ENCODE results near the gene ZNF417.
"Not testable (repeated sequence)": the region's sequence is repeated elsewhere in the genome, so short reads cannot be mapped to it uniquely, and the experiment has no call there.

ZNF417 gene

DNA sequence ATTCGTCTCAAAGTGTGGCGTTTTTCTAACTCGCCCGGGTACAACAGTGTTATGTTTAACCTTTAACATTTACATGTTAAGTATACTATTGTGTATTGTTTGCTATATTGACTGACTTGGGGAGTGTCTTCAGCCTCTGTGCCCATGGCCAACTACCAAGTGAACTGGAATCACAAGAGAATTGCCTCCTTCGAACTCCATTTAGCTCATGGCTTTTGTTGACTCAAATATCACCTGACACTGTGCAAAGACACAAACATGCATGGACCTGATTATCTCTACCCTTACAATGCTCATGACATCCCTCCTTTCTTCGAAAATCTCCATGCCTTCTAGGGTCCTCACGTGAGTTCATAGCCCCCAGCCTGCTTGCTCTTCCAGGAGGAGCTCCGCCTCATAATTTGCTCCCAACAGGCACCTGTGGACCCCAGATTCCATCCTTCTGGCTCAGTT, 28.3 kb downstream of the ZNF417 start:
- H3K36me3 ChIP-seq (ENCODE audit: control insufficient read depth, insufficient read depth, low read length): peaks cover 3% of the 10 kb centered on the region; the same call in 1 of the 2 replicates
- DNase-seq (ENCODE audit: low read depth, low spot score): no peak
- WGBS (ENCODE audit: insufficient coverage, insufficient read length): no CpG with 5 or more reads among the region's 8 CpGs
- H3K27me3 ChIP-seq (ENCODE audit: control insufficient read depth, insufficient read depth, low read length): no peaks in the 10 kb centered on the region
- peak overlapping the region; percentile 39 for H3K27ac ChIP-seq (ENCODE audit: low read length)
- no peaks in the 10 kb centered on the region for H3K9me3 ChIP-seq (ENCODE audit: control insufficient read depth, insufficient read depth, low read length)
- peaks cover 2% of the 10 kb centered on the region; the same call in 1 of the 2 replicates for H3K4me1 ChIP-seq (ENCODE audit: control insufficient read depth, insufficient read depth, low read length)
- peak overlapping the region; percentile 93 for H3K4me3 ChIP-seq (ENCODE audit: low read length)

DNA sequence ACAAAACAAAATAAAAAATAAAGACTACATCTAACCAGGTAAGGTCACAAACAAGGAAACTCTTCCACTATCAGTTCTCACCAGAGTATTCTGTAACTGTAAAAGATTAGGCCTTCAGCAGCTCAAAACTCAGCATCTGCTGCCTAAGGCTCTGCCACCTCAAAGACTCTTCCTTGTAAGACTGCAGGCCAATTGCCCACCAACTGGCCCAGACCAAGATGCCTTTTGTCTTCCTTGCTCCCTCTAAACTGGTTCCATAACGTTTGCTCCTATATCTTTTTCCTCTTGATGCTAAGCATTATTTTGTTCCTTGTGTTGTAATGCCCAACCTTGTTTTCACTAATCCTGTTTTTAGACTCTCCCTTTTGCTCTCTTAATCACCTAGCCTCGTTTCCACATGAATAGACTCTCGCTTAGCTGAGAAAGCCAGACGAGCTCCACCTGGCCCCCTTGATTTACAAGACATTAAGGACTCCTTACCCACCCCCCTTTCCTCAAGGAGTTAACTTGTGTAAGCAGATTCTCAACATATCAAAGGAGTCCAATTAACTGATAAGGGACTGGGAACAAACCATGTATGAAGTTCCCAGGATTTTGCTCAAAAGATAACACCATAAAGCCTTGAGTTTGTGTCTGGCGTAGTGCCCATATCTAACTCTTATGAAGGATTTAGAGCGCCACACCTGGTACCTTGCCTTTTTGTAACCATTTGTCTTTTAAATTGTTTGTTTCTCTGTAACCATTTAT, 29.0 kb downstream of the ZNF417 start:
- peak overlapping the region; percentile 23 for H3K27ac ChIP-seq (ENCODE audit: low read length)
- H3K4me3 ChIP-seq (ENCODE audit: low read length): peak overlapping the region; percentile 93; the same call in 1 of the 2 replicates

DNA sequence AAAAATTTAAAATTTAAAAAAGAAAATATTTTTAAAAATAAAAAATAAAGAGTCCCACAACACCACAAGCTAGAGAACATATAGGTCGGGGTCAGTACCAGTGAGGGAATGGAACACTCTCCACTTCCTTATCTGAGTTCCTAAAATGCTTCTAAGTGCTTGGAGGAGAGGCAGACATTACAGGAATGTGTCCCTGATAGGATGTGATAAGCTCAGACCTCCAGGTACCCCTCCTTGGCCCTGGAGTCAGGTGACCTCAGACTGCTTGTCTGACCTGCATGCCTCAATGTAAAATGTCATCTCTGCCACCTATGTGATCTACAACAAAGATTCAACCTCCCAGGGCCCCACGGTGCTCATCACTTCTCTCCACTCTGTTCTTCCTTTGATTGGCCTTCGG, 30.3 kb downstream of the ZNF417 start:
- Histone ChIP-seq H3K9me3 (ENCODE audit: control insufficient read depth, insufficient read depth, low read length) (no peaks in the 10 kb centered on the region), H3K36me3 (ENCODE audit: control insufficient read depth, insufficient read depth, low read length) (peaks cover 3% of the 10 kb centered on the region; the same call in 1 of the 2 replicates), H3K4me1 (ENCODE audit: control insufficient read depth, insufficient read depth, low read length) (peaks cover 2% of the 10 kb centered on the region; the same call in 1 of the 2 replicates), H3K4me3 (ENCODE audit: low read length) (no peak overlapping the region), H3K27me3 (ENCODE audit: control insufficient read depth, insufficient read depth, low read length) (no peaks in the 10 kb centered on the region), H3K27ac (ENCODE audit: low read length) (no peak overlapping the region)
- no peak for DNase-seq (ENCODE audit: low read depth, low spot score)
- WGBS (ENCODE audit: insufficient coverage, insufficient read length): no CpG with 5 or more reads among the region's 3 CpGs

More for the DNA sequence above, 29.0 kb downstream of the ZNF417 start:
- Histone ChIP-seq H3K4me1 (ENCODE audit: control insufficient read depth, insufficient read depth, low read length) (peaks cover 2% of the 10 kb centered on the region; the same call in 1 of the 2 replicates), H3K27me3 (ENCODE audit: control insufficient read depth, insufficient read depth, low read length) (no peaks in the 10 kb centered on the region), H3K9me3 (ENCODE audit: control insufficient read depth, insufficient read depth, low read length) (no peaks in the 10 kb centered on the region), H3K36me3 (ENCODE audit: control insufficient read depth, insufficient read depth, low read length) (peaks cover 3% of the 10 kb centered on the region; the same call in 1 of the 2 replicates)
- no CpG with 5 or more reads among the region's 6 CpGs for WGBS (ENCODE audit: insufficient coverage, insufficient read length)
- peak; percentile 73 for DNase-seq (ENCODE audit: low read depth, low spot score)

DNA sequence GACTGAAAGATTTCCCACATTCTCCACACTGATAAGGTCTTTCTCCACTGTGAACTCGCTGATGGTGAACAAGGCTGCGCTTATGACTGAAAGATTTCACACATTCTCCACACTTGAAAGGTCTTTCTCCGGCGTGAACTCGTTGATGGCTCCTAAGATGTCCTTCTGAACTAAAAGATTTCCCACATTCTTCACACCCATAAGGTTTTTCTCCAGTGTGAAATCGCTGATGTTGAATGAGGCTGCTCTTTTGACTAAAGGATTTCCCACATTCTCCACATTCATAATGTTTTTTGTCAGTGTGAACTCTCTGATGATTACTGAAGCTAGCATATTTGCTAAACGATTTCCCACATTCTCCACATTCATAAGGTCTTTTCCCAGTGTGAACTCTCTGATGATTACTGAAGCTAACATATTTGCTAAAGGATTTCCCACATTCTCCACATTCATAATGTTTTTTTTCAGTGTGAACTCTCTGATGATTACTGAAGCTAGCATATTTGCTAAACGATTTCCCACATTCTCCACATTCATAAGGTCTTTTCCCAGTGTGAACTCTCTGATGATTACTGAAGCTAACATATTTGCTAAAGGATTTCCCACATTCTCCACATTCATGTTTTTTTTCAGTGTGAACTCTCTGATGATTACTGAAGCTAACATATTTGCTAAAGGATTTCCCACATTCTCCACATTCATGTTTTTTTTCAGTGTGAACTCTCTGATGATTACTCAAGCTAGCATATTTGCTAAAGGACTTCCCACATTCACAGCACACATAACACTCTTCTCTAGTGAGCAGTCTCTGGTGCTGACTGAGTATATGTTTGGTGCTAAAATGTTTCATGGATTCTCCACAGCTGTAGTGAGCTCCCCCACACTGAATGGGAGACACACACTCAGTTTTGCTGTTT, 42.3 kb downstream of the ZNF417 start:
- no CpG with 5 or more reads among the region's 8 CpGs for WGBS (ENCODE audit: insufficient coverage, insufficient read length)
- H3K36me3 ChIP-seq (ENCODE audit: control insufficient read depth, insufficient read depth, low read length): peaks cover 32% of the 10 kb centered on the region
- not testable (repeated sequence) for H3K4me3 ChIP-seq (ENCODE audit: low read length); DNase-seq (ENCODE audit: low read depth, low spot score); H3K4me1 ChIP-seq (ENCODE audit: control insufficient read depth, insufficient read depth, low read length); H3K9me3 ChIP-seq (ENCODE audit: control insufficient read depth, insufficient read depth, low read length); H3K27ac ChIP-seq (ENCODE audit: low read length); H3K27me3 ChIP-seq (ENCODE audit: control insufficient read depth, insufficient read depth, low read length)

DNA sequence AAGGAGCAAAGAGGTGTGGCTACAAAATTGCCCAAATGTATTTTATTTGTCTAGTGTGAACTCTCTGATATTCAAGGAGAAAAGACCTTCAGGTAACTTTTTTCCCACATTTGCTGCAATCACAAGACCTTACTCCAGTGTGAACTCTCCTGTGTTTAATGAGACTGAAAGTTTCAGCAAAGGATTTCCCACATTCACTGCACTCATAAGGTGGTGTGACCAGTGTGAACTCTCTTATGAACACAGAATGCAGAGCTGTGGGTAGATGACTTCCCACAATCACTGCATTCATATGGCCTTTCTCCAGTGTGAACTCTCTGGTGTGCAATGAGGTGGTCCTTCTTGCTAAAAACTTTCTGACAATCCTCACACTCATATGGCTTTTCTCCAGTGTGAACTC, 43.9 kb downstream of the ZNF417 start:
- peaks cover 35% of the 10 kb centered on the region for H3K36me3 ChIP-seq (ENCODE audit: control insufficient read depth, insufficient read depth, low read length)
- DNase-seq (ENCODE audit: low read depth, low spot score): no peak
- no peak overlapping the region for H3K4me3 ChIP-seq (ENCODE audit: low read length)
- H3K27ac ChIP-seq (ENCODE audit: low read length): no peak overlapping the region
- peaks cover 3% of the 10 kb centered on the region for H3K9me3 ChIP-seq (ENCODE audit: control insufficient read depth, insufficient read depth, low read length)
- no peaks in the 10 kb centered on the region for H3K4me1 ChIP-seq (ENCODE audit: control insufficient read depth, insufficient read depth, low read length)
- no peaks in the 10 kb centered on the region for H3K27me3 ChIP-seq (ENCODE audit: control insufficient read depth, insufficient read depth, low read length)

DNA sequence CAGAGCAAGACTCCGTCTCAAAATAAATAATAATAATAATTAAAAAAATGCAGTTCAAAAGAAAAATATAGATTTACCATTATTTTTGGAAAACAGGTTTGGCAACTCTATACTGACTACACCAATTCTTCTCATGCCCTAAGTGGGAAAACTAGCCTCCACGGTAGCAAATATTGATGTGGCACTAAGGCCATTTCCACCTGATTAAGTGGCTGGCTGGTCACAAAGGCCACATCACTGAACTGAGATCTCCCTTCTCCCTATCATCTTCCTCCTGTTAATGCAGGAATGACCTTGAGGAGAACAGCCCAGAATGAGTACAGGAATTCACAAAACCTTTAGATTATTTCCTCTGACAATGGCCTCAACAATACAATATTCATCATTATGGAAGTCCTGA, 46.2 kb downstream of the ZNF417 start:
- H3K4me1 ChIP-seq (ENCODE audit: control insufficient read depth, insufficient read depth, low read length): no peaks in the 10 kb centered on the region
- peaks cover 3% of the 10 kb centered on the region for H3K9me3 ChIP-seq (ENCODE audit: control insufficient read depth, insufficient read depth, low read length)
- no peak overlapping the region for H3K27ac ChIP-seq (ENCODE audit: low read length)
- no peak for DNase-seq (ENCODE audit: low read depth, low spot score)
- H3K4me3 ChIP-seq (ENCODE audit: low read length): no peak overlapping the region
- no CpG with 5 or more reads among the region's 2 CpGs for WGBS (ENCODE audit: insufficient coverage, insufficient read length)
- peaks cover 26% of the 10 kb centered on the region for H3K36me3 ChIP-seq (ENCODE audit: control insufficient read depth, insufficient read depth, low read length)
- H3K27me3 ChIP-seq (ENCODE audit: control insufficient read depth, insufficient read depth, low read length): no peaks in the 10 kb centered on the region

DNA sequence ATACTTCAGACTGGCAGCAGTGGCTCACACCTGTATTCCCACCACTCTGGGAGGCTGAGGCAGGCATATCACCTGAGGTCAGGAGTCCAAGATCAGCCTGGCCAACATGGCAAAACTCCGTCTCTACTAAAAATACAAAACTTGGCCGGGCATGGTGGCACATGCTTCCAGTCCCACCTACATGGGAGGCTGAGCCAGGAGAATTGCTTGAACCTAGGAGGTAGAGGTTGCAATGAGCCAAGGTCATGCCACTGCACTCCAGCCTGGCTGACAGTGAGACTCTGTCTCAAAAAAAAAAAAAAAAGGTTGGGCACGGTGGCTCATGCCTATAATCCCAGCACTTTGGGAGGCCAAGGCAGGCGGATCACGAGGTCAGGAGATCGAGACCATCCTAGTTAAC, 46.7 kb downstream of the ZNF417 start:
- not testable (repeated sequence) for DNase-seq (ENCODE audit: low read depth, low spot score); H3K4me1 ChIP-seq (ENCODE audit: control insufficient read depth, insufficient read depth, low read length); H3K27ac ChIP-seq (ENCODE audit: low read length); H3K4me3 ChIP-seq (ENCODE audit: low read length); H3K9me3 ChIP-seq (ENCODE audit: control insufficient read depth, insufficient read depth, low read length); H3K27me3 ChIP-seq (ENCODE audit: control insufficient read depth, insufficient read depth, low read length)
- WGBS (ENCODE audit: insufficient coverage, insufficient read length): no CpG with 5 or more reads among the region's 6 CpGs
- peaks cover 25% of the 10 kb centered on the region for H3K36me3 ChIP-seq (ENCODE audit: control insufficient read depth, insufficient read depth, low read length)

DNA sequence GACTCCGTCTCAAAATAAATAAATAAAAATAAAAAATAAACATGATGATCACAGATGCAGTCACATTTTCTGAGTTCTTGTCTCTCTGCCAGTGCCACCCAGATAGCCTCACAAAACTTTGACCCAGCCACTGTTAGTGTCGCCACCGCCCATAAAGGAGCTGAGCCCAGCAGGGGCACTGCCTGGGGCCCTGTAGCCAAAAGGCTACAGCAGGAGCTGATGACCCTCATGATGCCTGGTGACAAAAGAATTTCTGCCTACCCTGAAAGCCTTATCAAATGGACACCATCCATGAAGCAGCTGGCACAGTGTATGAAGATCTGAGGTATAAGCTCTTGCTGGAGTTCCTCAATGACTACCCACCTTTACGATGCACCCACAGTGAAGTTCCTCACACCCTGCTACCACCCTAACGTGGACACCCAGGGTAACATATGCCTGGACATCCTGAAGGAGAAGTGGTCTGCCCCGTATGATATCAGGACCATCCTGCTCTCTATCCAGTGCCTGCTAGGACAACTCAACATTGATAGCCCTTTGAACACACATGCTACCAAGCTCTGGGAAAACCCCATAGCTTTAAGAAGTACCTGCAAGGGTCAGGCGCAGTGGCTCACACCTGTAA, 48.4 kb downstream of the ZNF417 start:
- Histone ChIP-seq H3K27me3 (ENCODE audit: control insufficient read depth, insufficient read depth, low read length) (no peaks in the 10 kb centered on the region), H3K9me3 (ENCODE audit: control insufficient read depth, insufficient read depth, low read length) (peaks cover 1% of the 10 kb centered on the region), H3K4me3 (ENCODE audit: low read length) (no peak overlapping the region), H3K4me1 (ENCODE audit: control insufficient read depth, insufficient read depth, low read length) (no peaks in the 10 kb centered on the region), H3K27ac (ENCODE audit: low read length) (no peak overlapping the region), H3K36me3 (ENCODE audit: control insufficient read depth, insufficient read depth, low read length) (peaks cover 12% of the 10 kb centered on the region; the same call in 1 of the 2 replicates)
- WGBS (ENCODE audit: insufficient coverage, insufficient read length): no CpG with 5 or more reads among the region's 7 CpGs
- DNase-seq (ENCODE audit: low read depth, low spot score): no peak
